ENCODE results near the gene NANOGP8. TPM values are rescaled to one million over a fixed set of nuclear protein-coding genes. Genes with fewer than 3 reads are reported as not detected.
"Not testable (repeated sequence)": the region's sequence is repeated elsewhere in the genome, so short reads cannot be mapped to it uniquely, and the experiment has no call there.

Gene NANOGP8
- total RNA-seq = not detected

DNA sequence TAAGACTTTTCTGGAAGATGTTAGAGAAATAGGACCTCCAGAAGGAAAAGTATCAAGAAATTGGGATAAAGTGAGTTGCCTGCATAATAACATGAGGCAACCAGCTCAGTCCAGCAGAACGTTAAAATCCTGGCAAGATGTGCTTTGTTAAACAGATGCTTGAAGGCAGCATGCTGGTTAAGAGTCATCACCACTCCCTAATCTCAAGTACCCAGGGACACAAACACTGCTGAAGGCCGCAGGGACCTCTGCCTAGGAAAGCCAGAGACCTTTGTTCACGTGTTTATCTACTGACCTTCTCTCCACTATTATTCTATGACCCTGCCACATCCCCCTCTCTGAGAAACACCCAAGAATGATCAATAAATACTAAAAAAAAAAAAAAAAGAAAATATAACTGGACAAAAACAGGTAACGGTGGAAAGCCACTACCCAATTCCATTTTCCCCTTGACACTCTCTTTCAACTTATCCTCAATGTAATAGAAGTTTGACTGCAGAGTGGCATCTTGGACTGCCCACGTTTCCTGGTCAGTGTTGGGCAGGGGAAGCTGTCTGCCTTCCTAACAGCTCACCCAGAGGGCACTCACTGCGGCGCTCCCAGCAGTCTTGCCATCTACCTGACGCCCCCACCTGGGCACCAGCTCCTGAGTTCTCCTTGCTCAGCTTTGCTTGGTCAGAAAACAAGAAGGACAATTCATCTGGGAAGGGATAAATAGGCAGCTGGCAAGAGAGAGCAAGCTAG lies at the start of gene NANOGP8:
TSS of gene NANOGP8 (minus strand) at position 120 of the 744 bp plus-strand sequence. CDS start 185 bp downstream, outside the sequence.
- H3K4me1 Mint-ChIP-seq (ENCODE audit: low read depth); ATAC-seq; H3K4me3 Mint-ChIP-seq; H3K9me3 Mint-ChIP-seq; H3K36me3 Mint-ChIP-seq (ENCODE audit: insufficient read depth); DNase-seq; H3K27me3 Mint-ChIP-seq (ENCODE audit: low read depth): not testable (repeated sequence)

GRCh38 chr15:35134299-35134698 lies 49.2 kb upstream of the NANOGP8 start:
- no peaks in the 10 kb centered on the region for H3K36me3 Mint-ChIP-seq (ENCODE audit: insufficient read depth)
- DNase-seq = no peak
- H3K9me3 Mint-ChIP-seq = peaks cover 3% of the 10 kb centered on the region
- no peak for ATAC-seq
- H3K4me3 Mint-ChIP-seq = no peak overlapping the region
- H3K27me3 Mint-ChIP-seq (ENCODE audit: low read depth) = no peaks in the 10 kb centered on the region
- no peaks in the 10 kb centered on the region for H3K4me1 Mint-ChIP-seq (ENCODE audit: low read depth)

- no peak for DNase-seq
- no peak overlapping the region for H3K4me3 Mint-ChIP-seq
- H3K36me3 Mint-ChIP-seq (ENCODE audit: insufficient read depth) = no peaks in the 10 kb centered on the region
- H3K9me3 Mint-ChIP-seq = peaks cover 9% of the 10 kb centered on the region
- no peaks in the 10 kb centered on the region for H3K27me3 Mint-ChIP-seq (ENCODE audit: low read depth)
- H3K4me1 Mint-ChIP-seq (ENCODE audit: low read depth) = no peaks in the 10 kb centered on the region
- no peak for ATAC-seq
Measured at GRCh38 chr15:35130245-35130644, 45.1 kb upstream of the NANOGP8 start.

DNA sequence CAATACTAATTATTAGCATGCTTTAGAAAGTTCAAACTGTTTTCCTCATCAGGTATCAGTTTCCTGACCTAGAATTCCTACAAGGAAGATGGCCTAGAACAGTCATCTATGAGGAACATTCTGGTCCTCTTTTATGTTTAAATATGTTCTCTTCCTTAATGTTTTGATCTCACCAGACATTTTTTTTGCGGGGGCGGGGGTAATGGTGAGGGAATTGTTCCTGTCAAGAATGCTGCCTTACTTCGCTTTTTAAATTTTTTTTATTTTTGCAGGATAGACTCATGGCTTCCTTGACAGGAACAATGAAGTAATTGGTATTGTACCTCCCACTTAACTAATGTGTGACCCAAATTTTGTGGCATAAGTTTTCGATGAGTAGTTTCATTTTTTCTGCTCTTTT lies 44.3 kb upstream of the NANOGP8 start:
- ATAC-seq (no peak), DNase-seq (no peak)
- no peaks in the 10 kb centered on the region for H3K27me3 Mint-ChIP-seq (ENCODE audit: low read depth)

GRCh38 chr15:35127717-35128116 lies 42.6 kb upstream of the NANOGP8 start:
- no peaks in the 10 kb centered on the region for H3K36me3 Mint-ChIP-seq (ENCODE audit: insufficient read depth)
- H3K4me3 Mint-ChIP-seq = no peak overlapping the region
- H3K9me3 Mint-ChIP-seq = peaks cover 11% of the 10 kb centered on the region
- no peak for DNase-seq
- ATAC-seq = no peak
- no peaks in the 10 kb centered on the region for H3K4me1 Mint-ChIP-seq (ENCODE audit: low read depth)
- H3K27me3 Mint-ChIP-seq (ENCODE audit: low read depth) = no peaks in the 10 kb centered on the region

More for the DNA sequence above, 44.3 kb upstream of the NANOGP8 start:
- H3K4me1 Mint-ChIP-seq (ENCODE audit: low read depth) = no peaks in the 10 kb centered on the region
- no peaks in the 10 kb centered on the region for H3K36me3 Mint-ChIP-seq (ENCODE audit: insufficient read depth)
- H3K9me3 Mint-ChIP-seq = peaks cover 9% of the 10 kb centered on the region
- no peak overlapping the region for H3K4me3 Mint-ChIP-seq

DNA sequence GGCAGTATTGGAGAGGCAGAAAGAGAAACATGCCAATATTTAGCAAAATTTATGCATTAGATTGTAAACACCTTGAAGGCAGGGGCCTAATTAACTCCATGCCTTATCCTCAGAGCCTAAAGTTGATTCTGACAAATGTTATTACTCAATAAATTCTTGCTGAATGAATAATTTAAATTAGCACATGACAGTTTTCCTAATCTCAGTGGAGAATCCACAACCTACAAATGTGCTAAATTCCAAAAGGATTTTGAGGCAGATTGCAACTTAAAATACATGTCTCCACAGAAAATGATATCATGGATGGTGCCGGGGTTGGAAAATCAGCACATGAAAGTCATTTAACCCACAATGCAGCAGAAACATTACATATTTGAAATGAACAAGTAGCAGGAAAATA lies 41.1 kb upstream of the NANOGP8 start:
- Mint-ChIP-seq H3K27me3 (ENCODE audit: low read depth) (peaks cover 2% of the 10 kb centered on the region), H3K36me3 (ENCODE audit: insufficient read depth) (no peaks in the 10 kb centered on the region), H3K4me1 (ENCODE audit: low read depth) (no peaks in the 10 kb centered on the region), H3K9me3 (peaks cover 8% of the 10 kb centered on the region), H3K4me3 (no peak overlapping the region)
- ATAC-seq (no peak), DNase-seq (no peak)

GRCh38 chr15:35123743-35124142 lies 38.6 kb upstream of the NANOGP8 start:
- peaks cover 2% of the 10 kb centered on the region for H3K27me3 Mint-ChIP-seq (ENCODE audit: low read depth)
- DNase-seq = no peak
- no peaks in the 10 kb centered on the region for H3K4me1 Mint-ChIP-seq (ENCODE audit: low read depth)
- peaks cover 8% of the 10 kb centered on the region for H3K9me3 Mint-ChIP-seq
- H3K4me3 Mint-ChIP-seq = no peak overlapping the region
- no peaks in the 10 kb centered on the region for H3K36me3 Mint-ChIP-seq (ENCODE audit: insufficient read depth)
- no peak for ATAC-seq

- ATAC-seq (no peak), DNase-seq (no peak)
- peaks cover 2% of the 10 kb centered on the region for H3K27me3 Mint-ChIP-seq (ENCODE audit: low read depth)
- H3K36me3 Mint-ChIP-seq (ENCODE audit: insufficient read depth) = no peaks in the 10 kb centered on the region
- H3K4me1 Mint-ChIP-seq (ENCODE audit: low read depth) = no peaks in the 10 kb centered on the region
- H3K9me3 Mint-ChIP-seq = peaks cover 8% of the 10 kb centered on the region
- H3K4me3 Mint-ChIP-seq = no peak overlapping the region
Measured at GRCh38 chr15:35121611-35122359, 36.7 kb upstream of the NANOGP8 start.

- H3K4me1 Mint-ChIP-seq (ENCODE audit: low read depth) = no peaks in the 10 kb centered on the region
- H3K9me3 Mint-ChIP-seq = peaks cover 2% of the 10 kb centered on the region
- peaks cover 2% of the 10 kb centered on the region for H3K27me3 Mint-ChIP-seq (ENCODE audit: low read depth)
Measured at GRCh38 chr15:35120173-35120572, 35.1 kb upstream of the NANOGP8 start.

GRCh38 chr15:35118960-35119359 lies 33.9 kb upstream of the NANOGP8 start:
- ATAC-seq (no peak), DNase-seq (no peak)
- no peaks in the 10 kb centered on the region for H3K36me3 Mint-ChIP-seq (ENCODE audit: insufficient read depth)
- H3K4me3 Mint-ChIP-seq = no peak overlapping the region
- peaks cover 2% of the 10 kb centered on the region for H3K9me3 Mint-ChIP-seq
- no peaks in the 10 kb centered on the region for H3K4me1 Mint-ChIP-seq (ENCODE audit: low read depth)
- peaks cover 2% of the 10 kb centered on the region for H3K27me3 Mint-ChIP-seq (ENCODE audit: low read depth)

More at GRCh38 chr15:35120173-35120572, 35.1 kb upstream of the NANOGP8 start:
- Mint-ChIP-seq H3K4me3 (no peak overlapping the region), H3K36me3 (ENCODE audit: insufficient read depth) (no peaks in the 10 kb centered on the region)
- no peak for ATAC-seq
- DNase-seq = no peak

- H3K4me3 Mint-ChIP-seq = no peak overlapping the region
- H3K27me3 Mint-ChIP-seq (ENCODE audit: low read depth) = peaks cover 2% of the 10 kb centered on the region
- H3K9me3 Mint-ChIP-seq = no peaks in the 10 kb centered on the region
- DNase-seq (no peak), ATAC-seq (no peak)
- no peaks in the 10 kb centered on the region for H3K4me1 Mint-ChIP-seq (ENCODE audit: low read depth)
- no peaks in the 10 kb centered on the region for H3K36me3 Mint-ChIP-seq (ENCODE audit: insufficient read depth)
Measured at GRCh38 chr15:35117543-35118265, 32.6 kb upstream of the NANOGP8 start.

DNA sequence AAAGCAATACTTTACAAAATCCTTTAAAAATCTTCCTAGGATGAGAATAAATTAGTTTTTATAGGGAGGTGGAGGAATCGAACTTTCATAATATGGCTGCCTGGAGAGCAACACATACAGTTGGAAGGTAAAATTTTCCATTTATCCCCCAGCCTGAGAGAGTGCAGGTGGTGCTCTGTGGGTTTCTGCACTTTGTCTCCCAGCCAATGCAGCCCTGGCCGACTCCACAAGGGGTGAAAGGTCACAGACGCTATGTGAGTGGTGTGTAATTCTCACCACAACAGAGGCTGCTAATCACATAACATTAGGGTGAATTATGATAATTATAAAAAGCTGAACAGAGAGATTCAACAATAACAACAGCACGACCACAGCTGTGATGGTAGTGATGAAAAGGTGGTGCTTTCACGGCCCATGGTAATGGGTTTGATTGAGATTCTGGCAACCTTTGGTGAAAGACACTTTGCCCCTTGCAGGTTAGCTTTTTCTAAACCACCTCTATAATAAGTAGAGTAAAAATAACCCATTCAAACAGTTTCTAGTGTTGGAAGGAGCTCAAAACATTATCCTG lies 30.1 kb upstream of the NANOGP8 start:
- Mint-ChIP-seq H3K4me1 (ENCODE audit: low read depth) (no peaks in the 10 kb centered on the region), H3K4me3 (no peak overlapping the region), H3K36me3 (ENCODE audit: insufficient read depth) (no peaks in the 10 kb centered on the region), H3K27me3 (ENCODE audit: low read depth) (no peaks in the 10 kb centered on the region), H3K9me3 (no peaks in the 10 kb centered on the region)
- DNase-seq (no peak), ATAC-seq (no peak)

GRCh38 chr15:35112346-35112745 lies 27.3 kb upstream of the NANOGP8 start:
- H3K36me3 Mint-ChIP-seq (ENCODE audit: insufficient read depth) = no peaks in the 10 kb centered on the region
- DNase-seq (no peak), ATAC-seq (no peak)
- no peak overlapping the region for H3K4me3 Mint-ChIP-seq
- H3K27me3 Mint-ChIP-seq (ENCODE audit: low read depth) = no peaks in the 10 kb centered on the region
- H3K4me1 Mint-ChIP-seq (ENCODE audit: low read depth) = no peaks in the 10 kb centered on the region
- H3K9me3 Mint-ChIP-seq = no peaks in the 10 kb centered on the region

DNA sequence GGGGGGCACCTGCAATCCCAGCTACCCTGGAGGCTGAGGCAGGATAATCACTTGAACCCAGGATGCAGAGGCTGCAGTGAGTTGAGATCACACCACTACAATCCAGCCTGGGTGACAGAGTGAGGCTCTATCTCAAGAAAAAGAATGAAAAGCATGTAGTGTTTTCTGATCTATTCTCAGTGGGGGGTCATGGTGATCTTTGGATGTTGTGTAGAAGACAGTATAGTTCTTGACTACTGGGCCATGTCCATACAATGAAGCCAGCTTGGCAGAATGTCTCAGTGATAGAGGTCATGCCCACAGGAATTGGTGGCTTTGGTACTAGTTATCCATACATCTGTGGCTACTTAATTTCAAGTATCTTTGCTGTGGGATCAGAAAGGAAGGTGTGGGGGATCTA lies 26.8 kb upstream of the NANOGP8 start:
- ATAC-seq = no peak
- Mint-ChIP-seq H3K4me1 (ENCODE audit: low read depth) (no peaks in the 10 kb centered on the region), H3K4me3 (no peak overlapping the region), H3K36me3 (ENCODE audit: insufficient read depth) (no peaks in the 10 kb centered on the region), H3K27me3 (ENCODE audit: low read depth) (no peaks in the 10 kb centered on the region), H3K9me3 (no peaks in the 10 kb centered on the region)
- DNase-seq = no peak

Data from activated T-cell treated with anti-CD3 and anti-CD28 coated beads, Interleukin-2, amount 50 U/mL, for 4 hours (primary cell).